BE2C (cell line): ENCODE measurements around the gene UCK2. TPM values are rescaled to one million over a fixed set of nuclear protein-coding genes. Genes with fewer than 3 reads are reported as not detected.
A peak's percentile ranks its signal among the peaks of the same experiment; 100 is the strongest.
"Not testable (repeated sequence)": the region's sequence is repeated elsewhere in the genome, so short reads cannot be mapped to it uniquely, and the experiment has no call there.

Experiments
- DNase-seq: peaks from one replicate; pipeline ENCODE4 v3.0.0-alpha.2; 2020
- H3K27me3 ChIP-seq: fragments of 250-450 bp; sonication (Bioruptor Pico); 2 replicates; pipeline ENCODE4 v1.5.1; 2020; ENCODE audit warnings: mild to moderate bottlenecking
- H3K36me3 ChIP-seq: fragments of 250-450 bp; sonication (Bioruptor Pico); 2 replicates; pipeline ENCODE4 v1.5.1; 2020; ENCODE audit warnings: mild to moderate bottlenecking
- H3K4me1 ChIP-seq: fragments of 250-450 bp; sonication (Bioruptor Pico); 2 replicates; pipeline ENCODE4 v1.5.1; 2020
- H3K4me3 ChIP-seq: 2 replicates; pipeline ENCODE4 v1.5.1; 2011; ENCODE audit warnings: low read depth, low read length
- H3K9me3 ChIP-seq: fragments of 250-450 bp; sonication (Bioruptor Pico); 2 replicates; pipeline ENCODE4 v1.5.1; 2020
- CTCF ChIP-seq: IDR thresholded peaks from 2 replicates; pipeline ENCODE4 v1.5.1; 2012; ENCODE audit warnings: mild to moderate bottlenecking, low read depth, low read length
- polyA plus RNA-seq: library from polyadenylated mRNA; unstranded; fragments of >200 nt; gene quantifications from one replicate; pipeline ENCODE4 v1.2.1, GENCODE V29; 2012; ENCODE audit warnings: low read depth, missing spikeins; ENCODE audit not compliant: insufficient read length, insufficient read depth

UCK2 gene
- 95.3 TPM for polyA plus RNA-seq

- Histone ChIP-seq H3K4me3 (peak within 1 kb of the TSS; percentile 99), H3K4me1 (peaks cover 6% of the 10 kb centered on the region), H3K9me3 (no peaks in the 10 kb centered on the region), H3K36me3 (peaks cover 22% of the 10 kb centered on the region), H3K27me3 (no peaks in the 10 kb centered on the region)
- no peak; the same call in 1 of the 2 replicates for TF ChIP-seq CTCF
- DNase-seq, result peak; percentile 95
These were observed at the start of gene UCK2 for GRCh38 chr1:165827268-165828102. Gene UCK2 (plus strand): TSS chr1:165827614. CDS start chr1:165827834, 220 bp downstream.

GRCh38 chr1:165778197-165778596 is 49.2 kb upstream of the UCK2 start:
- not testable (repeated sequence) for DNase-seq, H3K27me3 ChIP-seq, H3K4me3 ChIP-seq, H3K36me3 ChIP-seq, H3K9me3 ChIP-seq, H3K4me1 ChIP-seq

GRCh38 chr1:165783519-165783918 is 43.9 kb upstream of the UCK2 start:
- H3K36me3 ChIP-seq, H3K4me3 ChIP-seq, H3K4me1 ChIP-seq, H3K27me3 ChIP-seq, H3K9me3 ChIP-seq, DNase-seq: not testable (repeated sequence)

GRCh38 chr1:165787741-165788140 is 39.7 kb upstream of the UCK2 start:
- 0 out of 2 replicates have a peak, but pooled peaks cover 6% of the 10 kb centered on the region for H3K27me3 ChIP-seq
- H3K9me3 ChIP-seq, result no peaks in the 10 kb centered on the region

GRCh38 chr1:165793951-165794350 is 33.5 kb upstream of the UCK2 start:
- no peak for TF ChIP-seq CTCF
- Histone ChIP-seq H3K4me3 (no peak overlapping the region), H3K9me3 (no peaks in the 10 kb centered on the region), H3K36me3 (no peaks in the 10 kb centered on the region), H3K27me3 (0 out of 2 replicates have a peak, but pooled peaks cover 9% of the 10 kb centered on the region), H3K4me1 (no peaks in the 10 kb centered on the region)
- no peak for DNase-seq

More at GRCh38 chr1:165787741-165788140, 39.7 kb upstream of the UCK2 start:
- H3K4me3 ChIP-seq, result no peak overlapping the region
- DNase-seq, result no peak
- no peak for TF ChIP-seq CTCF
- no peaks in the 10 kb centered on the region for H3K36me3 ChIP-seq
- H3K4me1 ChIP-seq, result no peaks in the 10 kb centered on the region

GRCh38 chr1:165795894-165796293 is 31.5 kb upstream of the UCK2 start:
- Histone ChIP-seq H3K4me3 (no peak overlapping the region), H3K36me3 (no peaks in the 10 kb centered on the region), H3K4me1 (no peaks in the 10 kb centered on the region), H3K27me3 (0 out of 2 replicates have a peak, but pooled peaks cover 9% of the 10 kb centered on the region), H3K9me3 (no peaks in the 10 kb centered on the region)
- no peak for DNase-seq
- TF ChIP-seq CTCF, result no peak

GRCh38 chr1:165799387-165799786 is 28.0 kb upstream of the UCK2 start:
- Histone ChIP-seq H3K4me3 (no peak overlapping the region), H3K9me3 (no peaks in the 10 kb centered on the region), H3K4me1 (no peaks in the 10 kb centered on the region), H3K36me3 (no peaks in the 10 kb centered on the region), H3K27me3 (0 out of 2 replicates have a peak, but pooled peaks cover 2% of the 10 kb centered on the region)
- TF ChIP-seq CTCF, result no peak
- DNase-seq, result no peak

- not testable (repeated sequence) for H3K4me1 ChIP-seq, DNase-seq, H3K9me3 ChIP-seq, H3K4me3 ChIP-seq, H3K36me3 ChIP-seq, H3K27me3 ChIP-seq
These were observed 22.9 kb upstream of the UCK2 start for GRCh38 chr1:165804513-165804912.
